Measurements from ENCODE around the gene DMTF1.

- TF ChIP-seq, protein P1, sequence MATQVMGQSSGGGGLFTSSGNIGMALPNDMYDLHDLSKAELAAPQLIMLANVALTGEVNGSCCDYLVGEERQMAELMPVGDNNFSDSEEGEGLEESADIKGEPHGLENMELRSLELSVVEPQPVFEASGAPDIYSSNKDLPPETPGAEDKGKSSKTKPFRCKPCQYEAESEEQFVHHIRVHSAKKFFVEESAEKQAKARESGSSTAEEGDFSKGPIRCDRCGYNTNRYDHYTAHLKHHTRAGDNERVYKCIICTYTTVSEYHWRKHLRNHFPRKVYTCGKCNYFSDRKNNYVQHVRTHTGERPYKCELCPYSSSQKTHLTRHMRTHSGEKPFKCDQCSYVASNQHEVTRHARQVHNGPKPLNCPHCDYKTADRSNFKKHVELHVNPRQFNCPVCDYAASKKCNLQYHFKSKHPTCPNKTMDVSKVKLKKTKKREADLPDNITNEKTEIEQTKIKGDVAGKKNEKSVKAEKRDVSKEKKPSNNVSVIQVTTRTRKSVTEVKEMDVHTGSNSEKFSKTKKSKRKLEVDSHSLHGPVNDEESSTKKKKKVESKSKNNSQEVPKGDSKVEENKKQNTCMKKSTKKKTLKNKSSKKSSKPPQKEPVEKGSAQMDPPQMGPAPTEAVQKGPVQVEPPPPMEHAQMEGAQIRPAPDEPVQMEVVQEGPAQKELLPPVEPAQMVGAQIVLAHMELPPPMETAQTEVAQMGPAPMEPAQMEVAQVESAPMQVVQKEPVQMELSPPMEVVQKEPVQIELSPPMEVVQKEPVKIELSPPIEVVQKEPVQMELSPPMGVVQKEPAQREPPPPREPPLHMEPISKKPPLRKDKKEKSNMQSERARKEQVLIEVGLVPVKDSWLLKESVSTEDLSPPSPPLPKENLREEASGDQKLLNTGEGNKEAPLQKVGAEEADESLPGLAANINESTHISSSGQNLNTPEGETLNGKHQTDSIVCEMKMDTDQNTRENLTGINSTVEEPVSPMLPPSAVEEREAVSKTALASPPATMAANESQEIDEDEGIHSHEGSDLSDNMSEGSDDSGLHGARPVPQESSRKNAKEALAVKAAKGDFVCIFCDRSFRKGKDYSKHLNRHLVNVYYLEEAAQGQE (IDR thresholded peaks at IDR 0.05; ENCODE audit: low read depth, low read length), result no peak
- TF ChIP-seq, protein P2, sequence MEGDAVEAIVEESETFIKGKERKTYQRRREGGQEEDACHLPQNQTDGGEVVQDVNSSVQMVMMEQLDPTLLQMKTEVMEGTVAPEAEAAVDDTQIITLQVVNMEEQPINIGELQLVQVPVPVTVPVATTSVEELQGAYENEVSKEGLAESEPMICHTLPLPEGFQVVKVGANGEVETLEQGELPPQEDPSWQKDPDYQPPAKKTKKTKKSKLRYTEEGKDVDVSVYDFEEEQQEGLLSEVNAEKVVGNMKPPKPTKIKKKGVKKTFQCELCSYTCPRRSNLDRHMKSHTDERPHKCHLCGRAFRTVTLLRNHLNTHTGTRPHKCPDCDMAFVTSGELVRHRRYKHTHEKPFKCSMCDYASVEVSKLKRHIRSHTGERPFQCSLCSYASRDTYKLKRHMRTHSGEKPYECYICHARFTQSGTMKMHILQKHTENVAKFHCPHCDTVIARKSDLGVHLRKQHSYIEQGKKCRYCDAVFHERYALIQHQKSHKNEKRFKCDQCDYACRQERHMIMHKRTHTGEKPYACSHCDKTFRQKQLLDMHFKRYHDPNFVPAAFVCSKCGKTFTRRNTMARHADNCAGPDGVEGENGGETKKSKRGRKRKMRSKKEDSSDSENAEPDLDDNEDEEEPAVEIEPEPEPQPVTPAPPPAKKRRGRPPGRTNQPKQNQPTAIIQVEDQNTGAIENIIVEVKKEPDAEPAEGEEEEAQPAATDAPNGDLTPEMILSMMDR (IDR thresholded peaks at IDR 0.05), result no peak
- TF ChIP-seq USF2 (IDR thresholded peaks at IDR 0.05; ENCODE audit: borderline replicate concordance, low read depth, low read length) (no peak), SIN3A (IDR thresholded peaks at IDR 0.05; ENCODE audit: borderline replicate concordance, low read depth, low read length) (no peak), JUND (IDR thresholded peaks at IDR 0.05) (no peak), MEF2A (IDR thresholded peaks at IDR 0.05; ENCODE audit: borderline replicate concordance, low read depth) (no peak), ELF1 (IDR thresholded peaks at IDR 0.05) (no peak), YY1 (IDR thresholded peaks at IDR 0.05; ENCODE audit: low read depth) (no peak), TAF1 (IDR thresholded peaks at IDR 0.05; ENCODE audit: borderline replicate concordance, low read depth, low read length) (no peak), PBX3 (IDR thresholded peaks at IDR 0.05) (no peak)
Observed at GRCh38 chr7:87215046-87215445, 62.8 kb downstream of the DMTF1 start.
